ENCODE data around the gene TAAR1.
"Not testable (repeated sequence)": the region's sequence is repeated elsewhere in the genome, so short reads cannot be mapped to it uniquely, and the experiment has no call there.

TAAR1 gene

GRCh38 chr6:132661906-132662305, 2.9 kb upstream of the TAAR1 start:
- TF ChIP-seq SUZ12 (IDR thresholded peaks at IDR 0.05; ENCODE audit: extremely low read depth, insufficient read depth, insufficient read length) (no peak), YY1 (IDR thresholded peaks at IDR 0.05; ENCODE audit: insufficient read depth, insufficient read length) (no peak), ZNF274 (IDR thresholded peaks at IDR 0.05; ENCODE audit: low read depth, low read length) (no peak)
- DNase-seq (ENCODE audit: low read depth, low spot score), result no peak
- Histone ChIP-seq H3K9ac (ENCODE audit: insufficient read length, low read depth) (no peak overlapping the region), H3K9me3 (ENCODE audit: insufficient read depth, low read length) (no peaks in the 10 kb centered on the region), H3K27me3 (ENCODE audit: insufficient read depth, insufficient read length) (no peaks in the 10 kb centered on the region), H3K4me3 (ENCODE audit: insufficient read length, low read depth) (no peak overlapping the region), H3K36me3 (ENCODE audit: insufficient read depth, insufficient read length, low read length) (no peaks in the 10 kb centered on the region), H3K4me1 (ENCODE audit: insufficient read depth, insufficient read length) (no peaks in the 10 kb centered on the region)

- no peak overlapping the region for H3K4me3 ChIP-seq (ENCODE audit: insufficient read length, low read depth)
- no peaks in the 10 kb centered on the region for H3K27me3 ChIP-seq (ENCODE audit: insufficient read depth, insufficient read length)
- no peaks in the 10 kb centered on the region for H3K4me1 ChIP-seq (ENCODE audit: insufficient read depth, insufficient read length)
- no peak for DNase-seq (ENCODE audit: low read depth, low spot score)
- no peaks in the 10 kb centered on the region for H3K9me3 ChIP-seq (ENCODE audit: insufficient read depth, low read length)
- H3K36me3 ChIP-seq (ENCODE audit: insufficient read depth, insufficient read length, low read length), result no peaks in the 10 kb centered on the region
- TF ChIP-seq ZNF274 (IDR thresholded peaks at IDR 0.05; ENCODE audit: low read depth, low read length) (no peak), YY1 (IDR thresholded peaks at IDR 0.05; ENCODE audit: insufficient read depth, insufficient read length) (no peak), SUZ12 (IDR thresholded peaks at IDR 0.05; ENCODE audit: extremely low read depth, insufficient read depth, insufficient read length) (no peak)
- H3K9ac ChIP-seq (ENCODE audit: insufficient read length, low read depth), result no peak overlapping the region
Observed at GRCh38 chr6:132651062-132651461, 7.9 kb downstream of the TAAR1 start.

- no peaks in the 10 kb centered on the region for H3K9me3 ChIP-seq (ENCODE audit: insufficient read depth, low read length)
- H3K36me3 ChIP-seq (ENCODE audit: insufficient read depth, insufficient read length, low read length), result no peaks in the 10 kb centered on the region
- H3K27me3 ChIP-seq (ENCODE audit: insufficient read depth, insufficient read length), result no peaks in the 10 kb centered on the region
- no peak overlapping the region for H3K9ac ChIP-seq (ENCODE audit: insufficient read length, low read depth)
- no peaks in the 10 kb centered on the region for H3K4me1 ChIP-seq (ENCODE audit: insufficient read depth, insufficient read length)
- TF ChIP-seq SUZ12 (IDR thresholded peaks at IDR 0.05; ENCODE audit: extremely low read depth, insufficient read depth, insufficient read length) (no peak), ZNF274 (IDR thresholded peaks at IDR 0.05; ENCODE audit: low read depth, low read length) (no peak), YY1 (IDR thresholded peaks at IDR 0.05; ENCODE audit: insufficient read depth, insufficient read length) (no peak)
- DNase-seq (ENCODE audit: low read depth, low spot score), result no peak
- no peak overlapping the region for H3K4me3 ChIP-seq (ENCODE audit: insufficient read length, low read depth)
Observed at GRCh38 chr6:132650429-132650828, 8.6 kb downstream of the TAAR1 start.

GRCh38 chr6:132648828-132649227, 10.2 kb downstream of the TAAR1 start:
- H3K4me3 ChIP-seq (ENCODE audit: insufficient read length, low read depth), result no peak overlapping the region
- H3K4me1 ChIP-seq (ENCODE audit: insufficient read depth, insufficient read length), result no peaks in the 10 kb centered on the region
- no peaks in the 10 kb centered on the region for H3K27me3 ChIP-seq (ENCODE audit: insufficient read depth, insufficient read length)
- no peaks in the 10 kb centered on the region for H3K36me3 ChIP-seq (ENCODE audit: insufficient read depth, insufficient read length, low read length)
- no peak for DNase-seq (ENCODE audit: low read depth, low spot score)
- H3K9me3 ChIP-seq (ENCODE audit: insufficient read depth, low read length), result no peaks in the 10 kb centered on the region
- TF ChIP-seq ZNF274 (IDR thresholded peaks at IDR 0.05; ENCODE audit: low read depth, low read length) (no peak), SUZ12 (IDR thresholded peaks at IDR 0.05; ENCODE audit: extremely low read depth, insufficient read depth, insufficient read length) (no peak), YY1 (IDR thresholded peaks at IDR 0.05; ENCODE audit: insufficient read depth, insufficient read length) (no peak)
- no peak overlapping the region for H3K9ac ChIP-seq (ENCODE audit: insufficient read length, low read depth)

- TF ChIP-seq ZNF274 (IDR thresholded peaks at IDR 0.05; ENCODE audit: low read depth, low read length), result no peak
- TF ChIP-seq YY1 (IDR thresholded peaks at IDR 0.05; ENCODE audit: insufficient read depth, insufficient read length), result no peak
- TF ChIP-seq SUZ12 (IDR thresholded peaks at IDR 0.05; ENCODE audit: extremely low read depth, insufficient read depth, insufficient read length), result no peak
- H3K9me3 ChIP-seq (ENCODE audit: insufficient read depth, low read length), result no peaks in the 10 kb centered on the region
- H3K4me1 ChIP-seq (ENCODE audit: insufficient read depth, insufficient read length), result no peaks in the 10 kb centered on the region
- no peak for DNase-seq (ENCODE audit: low read depth, low spot score)
- H3K4me3 ChIP-seq (ENCODE audit: insufficient read length, low read depth), result no peak overlapping the region
- H3K9ac ChIP-seq (ENCODE audit: insufficient read length, low read depth), result no peak overlapping the region
- H3K27me3 ChIP-seq (ENCODE audit: insufficient read depth, insufficient read length), result no peaks in the 10 kb centered on the region
- H3K36me3 ChIP-seq (ENCODE audit: insufficient read depth, insufficient read length, low read length), result no peaks in the 10 kb centered on the region
Observed at GRCh38 chr6:132648356-132648755, 10.6 kb downstream of the TAAR1 start.

GRCh38 chr6:132643547-132643946, 15.4 kb downstream of the TAAR1 start:
- Histone ChIP-seq H3K36me3 (ENCODE audit: insufficient read depth, insufficient read length, low read length) (no peaks in the 10 kb centered on the region), H3K9me3 (ENCODE audit: insufficient read depth, low read length) (no peaks in the 10 kb centered on the region), H3K4me3 (ENCODE audit: insufficient read length, low read depth) (no peak overlapping the region), H3K27me3 (ENCODE audit: insufficient read depth, insufficient read length) (no peaks in the 10 kb centered on the region), H3K4me1 (ENCODE audit: insufficient read depth, insufficient read length) (no peaks in the 10 kb centered on the region), H3K9ac (ENCODE audit: insufficient read length, low read depth) (no peak overlapping the region)
- no peak for DNase-seq (ENCODE audit: low read depth, low spot score)
- TF ChIP-seq SUZ12 (IDR thresholded peaks at IDR 0.05; ENCODE audit: extremely low read depth, insufficient read depth, insufficient read length) (no peak), ZNF274 (IDR thresholded peaks at IDR 0.05; ENCODE audit: low read depth, low read length) (no peak), YY1 (IDR thresholded peaks at IDR 0.05; ENCODE audit: insufficient read depth, insufficient read length) (no peak)

GRCh38 chr6:132637135-132637534, 21.8 kb downstream of the TAAR1 start:
- not testable (repeated sequence) for H3K4me3 ChIP-seq (ENCODE audit: insufficient read length, low read depth); H3K27me3 ChIP-seq (ENCODE audit: insufficient read depth, insufficient read length); H3K9me3 ChIP-seq (ENCODE audit: insufficient read depth, low read length); DNase-seq (ENCODE audit: low read depth, low spot score); H3K9ac ChIP-seq (ENCODE audit: insufficient read length, low read depth); H3K36me3 ChIP-seq (ENCODE audit: insufficient read depth, insufficient read length, low read length); H3K4me1 ChIP-seq (ENCODE audit: insufficient read depth, insufficient read length)

- H3K9ac ChIP-seq (ENCODE audit: insufficient read length, low read depth); H3K9me3 ChIP-seq (ENCODE audit: insufficient read depth, low read length); DNase-seq (ENCODE audit: low read depth, low spot score); H3K27me3 ChIP-seq (ENCODE audit: insufficient read depth, insufficient read length); H3K36me3 ChIP-seq (ENCODE audit: insufficient read depth, insufficient read length, low read length); H3K4me3 ChIP-seq (ENCODE audit: insufficient read length, low read depth); H3K4me1 ChIP-seq (ENCODE audit: insufficient read depth, insufficient read length): not testable (repeated sequence)
Observed at GRCh38 chr6:132635906-132636305, 23.1 kb downstream of the TAAR1 start.

GRCh38 chr6:132635288-132635687, 23.7 kb downstream of the TAAR1 start:
- H3K4me1 ChIP-seq (ENCODE audit: insufficient read depth, insufficient read length); DNase-seq (ENCODE audit: low read depth, low spot score): not testable (repeated sequence)

More at GRCh38 chr6:132635288-132635687, 23.7 kb downstream of the TAAR1 start:
- H3K4me3 ChIP-seq (ENCODE audit: insufficient read length, low read depth); H3K9me3 ChIP-seq (ENCODE audit: insufficient read depth, low read length); H3K27me3 ChIP-seq (ENCODE audit: insufficient read depth, insufficient read length); H3K9ac ChIP-seq (ENCODE audit: insufficient read length, low read depth); H3K36me3 ChIP-seq (ENCODE audit: insufficient read depth, insufficient read length, low read length): not testable (repeated sequence)
